Fibroblast of gingiva (primary cell): ENCODE results near the gene SIK3.

Source experiments
- DNase-seq: peaks from one replicate; pipeline ENCODE4 v3.0.0-alpha.2; 2011; ENCODE audit warnings: low read depth

SIK3 gene

GRCh38 chr11:116930586-116930985, 167.6 kb downstream of the SIK3 start:
- DNase-seq = no peak

- peak; percentile 20 for DNase-seq
These were observed 168.1 kb downstream of the SIK3 start for GRCh38 chr11:116930177-116930576.

DNA sequence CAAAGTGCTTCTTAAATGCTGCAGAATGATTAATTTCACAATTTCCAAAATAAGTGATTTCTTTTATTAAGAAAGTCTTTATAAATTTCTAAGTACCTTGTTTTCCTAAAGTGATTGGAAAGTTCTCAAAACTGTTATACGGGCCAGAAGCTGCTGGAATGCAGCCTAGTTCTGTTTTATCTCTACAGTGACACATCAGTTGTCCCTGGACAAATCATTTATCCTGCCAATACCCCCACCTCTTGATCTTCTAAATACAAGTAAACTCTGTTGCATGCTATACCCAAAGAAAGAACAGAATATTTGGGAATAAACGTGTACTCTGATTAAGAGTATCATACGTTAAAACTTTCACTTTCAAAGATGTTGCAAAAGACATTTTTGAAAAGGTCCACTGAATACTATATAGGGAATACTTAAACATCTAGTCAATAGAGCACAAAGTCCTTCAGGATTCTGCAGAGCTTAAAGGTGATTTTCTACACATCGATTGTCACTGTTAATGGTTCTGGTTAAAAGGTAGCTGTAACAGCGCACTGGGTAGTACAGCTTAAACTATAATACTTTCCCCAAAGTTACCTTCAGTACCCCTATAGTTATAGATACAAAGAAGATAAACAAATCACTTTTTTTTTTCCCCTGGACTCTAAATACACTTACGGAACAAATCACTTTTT, 168.7 kb downstream of the SIK3 start:
- DNase-seq = no peak

- no peak for DNase-seq
These were observed 169.4 kb downstream of the SIK3 start for GRCh38 chr11:116928845-116929244.

GRCh38 chr11:116928102-116928777, 170.0 kb downstream of the SIK3 start:
- DNase-seq = no peak

- DNase-seq = no peak
These were observed 170.9 kb downstream of the SIK3 start for GRCh38 chr11:116927163-116927974.

- no peak for DNase-seq
These were observed 173.2 kb downstream of the SIK3 start for GRCh38 chr11:116925050-116925449.

GRCh38 chr11:116918925-116919655, 179.1 kb downstream of the SIK3 start:
- no peak for DNase-seq

GRCh38 chr11:116917632-116918031, 180.6 kb downstream of the SIK3 start:
- no peak for DNase-seq

- no peak for DNase-seq
These were observed 181.3 kb downstream of the SIK3 start for GRCh38 chr11:116916886-116917285.

- DNase-seq = no peak
These were observed 182.2 kb downstream of the SIK3 start for GRCh38 chr11:116916052-116916451.

DNA sequence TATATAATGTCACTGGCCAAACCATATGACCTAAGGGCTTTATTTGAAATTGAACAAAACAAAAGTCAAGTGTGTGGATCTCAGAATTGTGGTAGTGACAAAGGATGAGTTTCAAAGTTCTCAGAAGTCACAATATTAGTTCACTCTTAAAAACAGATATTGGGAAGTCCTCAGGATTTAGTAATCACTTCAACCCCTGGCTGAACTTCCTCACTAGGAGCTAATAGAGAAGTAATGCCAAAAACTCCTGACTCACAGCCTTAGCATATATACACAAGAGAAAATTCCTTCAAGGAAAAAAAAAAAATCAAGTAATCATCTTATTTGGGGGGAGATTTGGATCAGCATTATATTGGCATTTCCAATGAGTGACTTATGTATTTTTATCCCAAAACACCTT, 185.2 kb downstream of the SIK3 start:
- DNase-seq = peak; percentile 58

- DNase-seq = peak; percentile 41
These were observed 186.1 kb downstream of the SIK3 start for GRCh38 chr11:116911976-116912734.

DNA sequence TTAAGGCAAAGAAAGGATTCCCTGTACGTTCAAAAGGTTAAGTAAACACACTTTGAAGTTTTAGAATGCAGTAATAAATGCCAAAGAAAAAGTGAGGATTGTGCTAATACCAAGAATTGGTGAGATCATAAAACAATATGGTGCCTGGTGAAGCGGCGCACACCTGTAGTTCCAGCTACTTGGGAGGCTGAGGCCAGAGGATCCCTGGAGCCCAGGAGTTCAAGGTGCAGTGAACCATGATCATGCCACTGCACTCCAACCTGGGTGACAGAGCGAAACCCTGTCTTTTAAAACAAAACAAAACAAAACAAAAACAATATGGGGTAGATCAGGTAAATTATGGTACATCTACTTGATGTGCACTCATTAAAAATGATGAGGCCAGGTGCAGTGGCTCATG, 187.4 kb downstream of the SIK3 start:
- DNase-seq = no peak

GRCh38 chr11:116910378-116910777, 187.8 kb downstream of the SIK3 start:
- peak; percentile 22 for DNase-seq

GRCh38 chr11:116909245-116909644, 189.0 kb downstream of the SIK3 start:
- no peak for DNase-seq

DNA sequence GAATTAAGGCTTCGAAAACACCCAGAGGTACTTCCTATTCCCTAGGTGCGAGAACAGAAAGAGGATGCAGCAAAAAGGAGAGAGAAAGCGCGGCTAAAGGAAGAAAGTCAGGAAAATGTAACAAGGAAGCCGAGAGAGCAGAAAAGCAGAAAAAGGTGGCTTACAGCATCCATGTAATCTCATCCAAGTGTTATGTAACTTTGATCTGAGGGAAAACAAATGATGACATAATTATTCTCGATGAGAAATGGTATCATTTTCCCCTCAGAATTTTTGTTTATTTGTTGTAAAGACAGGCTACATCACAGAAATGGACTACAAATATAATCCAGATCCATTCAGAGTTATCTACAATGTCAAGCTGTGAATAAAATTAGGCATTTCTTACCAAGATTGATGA, 191.7 kb downstream of the SIK3 start:
- no peak for DNase-seq

DNA sequence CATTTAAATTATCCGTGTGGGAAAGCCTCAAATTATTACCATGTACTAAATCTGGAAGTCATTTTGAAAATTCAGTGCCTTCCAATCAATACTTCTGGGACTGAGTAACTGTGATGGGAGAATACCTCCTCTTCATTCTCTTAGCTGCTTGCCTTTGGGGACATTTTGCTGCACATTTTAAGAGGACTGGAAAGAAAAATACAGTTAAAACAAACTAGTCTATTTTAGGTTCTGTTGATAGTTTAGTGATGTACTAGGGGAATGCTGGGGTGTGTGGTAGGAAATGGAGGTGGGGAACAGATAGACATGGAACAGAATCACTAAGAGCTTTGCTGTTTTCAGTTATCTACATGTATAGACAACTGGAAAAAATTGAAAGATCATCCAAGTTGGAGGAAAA, 195.1 kb downstream of the SIK3 start:
- DNase-seq = no peak

DNA sequence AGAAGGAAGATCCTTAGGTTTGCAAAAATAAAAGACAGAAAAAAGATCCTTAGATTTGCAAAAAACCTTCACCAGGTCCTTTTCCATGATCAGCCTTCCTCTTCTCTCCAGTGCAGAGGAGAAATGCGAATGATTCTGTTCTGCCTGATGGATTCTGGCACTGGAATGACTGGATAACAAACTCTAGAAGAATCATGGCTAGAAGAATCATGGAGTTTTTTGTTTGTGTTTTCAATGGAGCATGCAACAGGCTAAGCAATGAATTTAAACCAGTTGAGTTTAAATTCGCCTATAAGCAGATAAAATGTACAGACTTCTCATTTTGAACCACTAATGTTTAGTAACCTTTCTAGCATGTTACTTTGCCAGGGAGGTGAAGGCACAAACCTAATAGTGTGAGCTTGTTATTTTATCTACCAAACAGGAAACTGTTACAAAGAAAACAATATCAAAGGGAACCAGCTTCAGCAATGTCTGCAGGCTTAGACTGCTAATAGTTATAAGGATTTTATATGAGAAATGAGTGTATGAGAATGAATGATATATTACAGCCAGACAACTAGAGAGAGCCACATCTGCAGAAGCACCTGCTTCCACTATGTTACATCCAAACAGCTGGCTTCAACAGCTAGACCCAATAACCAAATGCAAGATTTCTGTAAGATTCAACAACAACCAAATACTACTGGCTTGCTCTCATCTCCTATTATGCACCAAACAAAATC, 196.1 kb downstream of the SIK3 start:
- DNase-seq = no peak

GRCh38 chr11:116901211-116901610, 197.0 kb downstream of the SIK3 start:
- DNase-seq = no peak

- DNase-seq = no peak
These were observed 202.0 kb downstream of the SIK3 start for GRCh38 chr11:116896211-116896610.
